Measurements from ENCODE around the gene EIPR1.

Gene EIPR1

GRCh38 chr2:3408781-3409180, 31.2 kb upstream of the EIPR1 start:
- H3K27ac ChIP-seq, result no peak overlapping the region
- no peak for TF ChIP-seq CTCF (conservative IDR thresholded peaks at IDR 0.05)

GRCh38 chr2:3406501-3406900, 28.9 kb upstream of the EIPR1 start:
- H3K27ac ChIP-seq, result no peak overlapping the region
- TF ChIP-seq CTCF (conservative IDR thresholded peaks at IDR 0.05), result no peak

GRCh38 chr2:3405876-3406275, 28.3 kb upstream of the EIPR1 start:
- TF ChIP-seq CTCF (conservative IDR thresholded peaks at IDR 0.05), result no peak

GRCh38 chr2:3405307-3405706, 27.7 kb upstream of the EIPR1 start:
- TF ChIP-seq CTCF (conservative IDR thresholded peaks at IDR 0.05), result no peak
- no peak overlapping the region for H3K27ac ChIP-seq

More at GRCh38 chr2:3405876-3406275, 28.3 kb upstream of the EIPR1 start:
- H3K27ac ChIP-seq, result no peak overlapping the region

- no peak overlapping the region for H3K27ac ChIP-seq
- no peak for TF ChIP-seq CTCF (conservative IDR thresholded peaks at IDR 0.05)
These were observed 26.8 kb upstream of the EIPR1 start for GRCh38 chr2:3404349-3404894.

- no peak overlapping the region for H3K27ac ChIP-seq
- TF ChIP-seq CTCF (conservative IDR thresholded peaks at IDR 0.05), result no peak
These were observed 26.1 kb upstream of the EIPR1 start for GRCh38 chr2:3403587-3404334.

DNA sequence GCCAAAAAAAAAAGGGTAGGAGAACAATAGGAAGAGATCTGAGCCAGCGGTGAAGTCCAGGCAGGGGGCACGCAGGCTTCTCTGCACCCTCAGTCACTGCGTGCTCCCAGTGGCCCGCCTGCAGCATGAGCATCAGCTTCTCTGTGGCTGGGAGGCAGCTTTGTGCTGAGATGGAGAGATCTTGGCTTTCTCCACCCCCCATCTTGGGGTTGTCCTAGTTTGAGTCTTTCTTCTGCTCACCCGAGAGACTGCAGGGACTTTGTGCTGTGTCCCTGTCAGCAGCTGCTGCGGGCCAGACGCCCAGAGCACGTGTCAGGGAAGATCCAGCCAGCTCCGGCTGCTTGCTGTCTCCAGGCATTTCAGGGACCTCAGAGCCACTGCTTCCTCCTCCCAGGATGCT, 22.2 kb upstream of the EIPR1 start:
- no peak overlapping the region for H3K27ac ChIP-seq

More for the DNA sequence above, 22.2 kb upstream of the EIPR1 start:
- no peak for TF ChIP-seq CTCF (conservative IDR thresholded peaks at IDR 0.05)
